BJ (cell line): ENCODE results near the gene LHX3. TPM values are rescaled to one million over a fixed set of nuclear protein-coding genes. Genes with fewer than 3 reads are reported as not detected.

Experiments used
- CTCF ChIA-PET: fragments of 350-600 bp; formaldehyde crosslinking; extraction: SDS; loops from one replicate; lab custom pipeline; 2021; ENCODE audit warnings: antibody characterized with exemption, inconsistent platforms; lab: Yijun Ruan, JAX
- POLR2A ChIA-PET: fragments of 300-600 bp; sonication (Branson Sonifier 250); formaldehyde crosslinking; extraction: SDS; loops from one replicate; lab custom pipeline; 2021; ENCODE audit warnings: antibody characterized with exemption; lab: Charles Lee
- DNase-seq: peaks from one replicate; pipeline ENCODE4 v3.0.0-alpha.2; 2011; ENCODE audit warnings: low read depth
- H3K27me3 ChIP-seq: 2 replicates; pipeline ENCODE4 v1.6.0; 2011; ENCODE audit warnings: low read length; ENCODE audit not compliant: control insufficient read depth, insufficient read depth
- H3K36me3 ChIP-seq: 2 replicates; pipeline ENCODE4 v1.5.1; 2011; ENCODE audit warnings: low read length; ENCODE audit not compliant: control insufficient read depth, insufficient read depth
- H3K4me3 ChIP-seq: 2 replicates; pipeline ENCODE4 v1.5.1; 2011; ENCODE audit warnings: low read depth, mild to moderate bottlenecking, control low read depth, low read length
- polyA plus RNA-seq: library from polyadenylated mRNA; depleted of rRNA; stranded (reverse); fragments of >200 nt; gene quantifications from 2 replicates; pipeline ENCODE4 v1.2.3, GENCODE V29; 2011
- TF ChIP-seq, protein P1 (sequence below): IDR thresholded peaks from 2 replicates; pipeline ENCODE4 v1.5.1; 2011; ENCODE audit warnings: low read depth, mild to moderate bottlenecking, control low read depth, inconsistent platforms, low read length, moderate library complexity; ENCODE audit not compliant: insufficient read depth

LHX3 gene
- polyA plus RNA-seq, 1 experiment, result not detected

DNA sequence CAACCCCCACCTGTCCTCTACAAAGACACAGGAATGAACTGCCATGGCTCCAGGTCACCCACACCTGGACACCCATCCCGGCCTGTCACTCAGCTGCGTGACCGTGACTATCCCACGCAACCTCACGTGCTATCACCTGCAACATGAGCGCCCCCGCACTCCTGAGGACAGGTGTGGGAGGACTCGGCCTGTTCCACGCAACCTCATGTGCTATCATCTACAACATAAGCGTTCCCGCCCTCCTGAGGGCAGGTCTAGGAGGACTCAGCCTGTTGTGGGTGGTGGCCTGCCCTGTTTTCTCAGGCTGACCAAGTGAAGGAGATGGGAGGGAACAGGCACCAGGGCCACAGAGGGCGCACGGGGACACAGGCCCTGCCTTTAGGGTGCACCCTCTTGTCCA, 36.6 kb upstream of the LHX3 start:
- no peak for DNase-seq

DNA sequence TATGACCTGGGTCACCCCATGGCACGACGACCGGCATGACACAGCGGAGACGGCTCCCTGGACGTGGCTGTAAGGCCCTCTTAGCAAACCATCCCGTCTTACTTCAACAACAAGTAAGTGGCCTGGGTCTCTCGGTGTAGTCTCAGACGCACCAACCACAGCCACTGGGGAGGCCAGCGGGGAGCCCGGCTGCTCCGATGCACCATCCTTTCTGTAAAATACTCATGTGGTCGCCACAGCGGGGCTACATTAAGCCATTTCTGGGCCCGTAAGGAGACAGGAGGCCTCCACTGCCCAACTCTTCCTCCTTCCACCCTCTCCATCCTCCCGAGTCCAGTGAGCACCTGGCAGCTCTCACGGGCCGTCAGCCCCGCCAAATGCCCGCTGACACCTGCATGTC, 36.0 kb upstream of the LHX3 start:
- Histone ChIP-seq H3K27me3 (no peaks in the 10 kb centered on the region), H3K4me3 (no peak overlapping the region), H3K36me3 (peaks cover 4% of the 10 kb centered on the region)
- CTCF ChIA-PET, result interaction anchor here (1.2 kb wide), 1 partner anchor 14 kb away, joined by 4 read pairs; no protein-coding TSS in a partner anchor
- DNase-seq, result no peak
- TF ChIP-seq, protein P1, sequence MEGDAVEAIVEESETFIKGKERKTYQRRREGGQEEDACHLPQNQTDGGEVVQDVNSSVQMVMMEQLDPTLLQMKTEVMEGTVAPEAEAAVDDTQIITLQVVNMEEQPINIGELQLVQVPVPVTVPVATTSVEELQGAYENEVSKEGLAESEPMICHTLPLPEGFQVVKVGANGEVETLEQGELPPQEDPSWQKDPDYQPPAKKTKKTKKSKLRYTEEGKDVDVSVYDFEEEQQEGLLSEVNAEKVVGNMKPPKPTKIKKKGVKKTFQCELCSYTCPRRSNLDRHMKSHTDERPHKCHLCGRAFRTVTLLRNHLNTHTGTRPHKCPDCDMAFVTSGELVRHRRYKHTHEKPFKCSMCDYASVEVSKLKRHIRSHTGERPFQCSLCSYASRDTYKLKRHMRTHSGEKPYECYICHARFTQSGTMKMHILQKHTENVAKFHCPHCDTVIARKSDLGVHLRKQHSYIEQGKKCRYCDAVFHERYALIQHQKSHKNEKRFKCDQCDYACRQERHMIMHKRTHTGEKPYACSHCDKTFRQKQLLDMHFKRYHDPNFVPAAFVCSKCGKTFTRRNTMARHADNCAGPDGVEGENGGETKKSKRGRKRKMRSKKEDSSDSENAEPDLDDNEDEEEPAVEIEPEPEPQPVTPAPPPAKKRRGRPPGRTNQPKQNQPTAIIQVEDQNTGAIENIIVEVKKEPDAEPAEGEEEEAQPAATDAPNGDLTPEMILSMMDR, result no peak
- POLR2A ChIA-PET, result no interaction called here

More for the DNA sequence above, 36.6 kb upstream of the LHX3 start:
- Histone ChIP-seq H3K36me3 (peaks cover 3% of the 10 kb centered on the region), H3K4me3 (no peak overlapping the region), H3K27me3 (peaks cover under 1% of the 10 kb centered on the region; the same call in 1 of the 2 replicates)
- ChIA-PET POLR2A (no interaction called here), CTCF (no interaction called here)
- TF ChIP-seq, protein P1, result no peak

DNA sequence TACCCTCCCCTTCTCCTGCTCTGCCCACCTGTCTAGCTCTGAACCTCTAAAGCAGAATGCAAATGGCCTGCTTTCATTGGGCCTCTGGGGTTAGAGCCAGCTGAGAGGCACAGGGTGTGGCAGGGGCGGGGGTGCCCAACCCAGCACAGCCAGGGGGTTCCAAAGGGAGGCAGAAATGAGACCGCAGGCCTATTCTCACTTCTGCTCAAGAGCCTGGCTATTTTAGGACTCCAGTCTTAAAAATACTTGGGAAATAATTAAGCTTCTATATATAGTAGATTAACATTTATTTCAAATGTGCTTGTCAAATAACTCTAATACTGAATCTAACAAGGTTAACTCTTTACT, 35.0 kb upstream of the LHX3 start:
- H3K27me3 ChIP-seq, result no peaks in the 10 kb centered on the region
- peaks cover 6% of the 10 kb centered on the region for H3K36me3 ChIP-seq
- ChIA-PET CTCF (interaction anchor here (1.1 to 1.2 kb wide), 2 partner anchors 11 to 13 kb away, joined by 4 read pairs; no protein-coding TSS in a partner anchor), POLR2A (no interaction called here)
- no peak overlapping the region for H3K4me3 ChIP-seq
- TF ChIP-seq, protein P1, result no peak
- DNase-seq, result no peak

DNA sequence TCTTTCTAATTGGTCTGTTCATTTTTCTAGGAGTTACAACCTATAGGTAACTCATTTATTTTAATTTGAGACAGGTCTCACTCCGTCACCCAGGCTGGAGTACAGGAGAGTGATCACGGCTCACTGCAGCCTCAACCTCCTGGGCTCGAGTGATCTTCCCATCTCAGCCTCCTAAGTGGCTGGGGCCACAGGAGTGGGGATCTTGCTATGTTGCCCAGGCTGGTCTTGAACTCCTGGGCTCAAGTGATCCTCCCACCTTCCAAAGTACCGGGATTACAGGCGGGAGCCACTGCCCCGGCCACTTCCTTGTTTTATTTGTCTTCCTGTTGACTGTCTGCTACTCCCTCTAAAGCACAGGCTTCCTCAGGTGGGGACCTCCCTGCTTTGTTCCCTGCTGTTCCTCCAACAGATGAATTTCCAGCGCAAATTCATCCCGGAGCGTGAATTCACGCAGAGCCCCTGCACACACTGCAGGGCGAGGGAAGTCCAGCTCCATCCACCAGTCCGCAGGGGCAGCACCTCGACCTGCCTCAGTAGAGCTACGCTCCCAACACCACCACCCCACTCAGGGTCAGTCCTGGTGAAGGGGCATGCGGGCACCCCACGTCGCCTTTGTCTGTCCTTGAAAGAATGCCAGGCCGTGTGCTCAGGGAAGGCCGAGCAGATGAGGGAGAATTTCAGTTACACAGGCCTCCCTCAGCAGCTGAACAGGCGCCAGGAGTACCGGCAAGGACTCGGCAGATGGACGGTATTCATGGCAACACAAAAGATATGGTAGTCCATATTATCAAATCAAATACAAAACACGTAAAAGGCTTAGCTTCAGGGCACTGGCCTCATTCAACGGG, 34.4 kb upstream of the LHX3 start:
- ChIA-PET POLR2A (no interaction called here), CTCF (interaction anchor here (1.1 to 1.2 kb wide), 2 partner anchors 11 to 12 kb away, joined by 4 read pairs; no protein-coding TSS in a partner anchor)
- Histone ChIP-seq H3K27me3 (no peaks in the 10 kb centered on the region), H3K4me3 (no peak overlapping the region), H3K36me3 (peaks cover 6% of the 10 kb centered on the region)
- TF ChIP-seq, protein P1, result no peak
- no peak for DNase-seq

DNA sequence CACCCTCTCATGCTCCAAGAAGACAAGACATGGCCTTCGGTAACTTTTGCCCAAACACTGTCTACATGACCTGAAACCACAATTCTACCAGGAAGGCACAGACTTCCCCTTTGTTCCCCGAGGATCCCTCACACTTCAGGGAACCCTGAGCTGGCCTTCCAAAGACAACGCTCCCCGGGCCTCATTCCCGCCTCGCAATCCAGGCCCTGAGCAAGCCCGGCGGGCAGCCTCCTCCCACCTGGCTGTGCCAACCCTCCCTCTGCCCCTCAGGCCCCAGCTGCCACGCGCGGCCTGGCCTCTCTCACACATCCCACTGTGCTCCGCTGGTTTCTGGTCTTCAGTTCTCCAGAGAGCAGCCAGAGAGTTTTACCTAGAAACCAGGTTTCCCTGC, 33.4 kb upstream of the LHX3 start:
- Histone ChIP-seq H3K4me3 (no peak overlapping the region), H3K27me3 (no peaks in the 10 kb centered on the region), H3K36me3 (peaks cover 6% of the 10 kb centered on the region)
- POLR2A ChIA-PET, result no interaction called here
- CTCF ChIA-PET, result no interaction called here
- DNase-seq, result no peak
- TF ChIP-seq, protein P1, result no peak
